Measurements from ENCODE around the gene CYP27B1.

The CYP27B1 gene

DNA sequence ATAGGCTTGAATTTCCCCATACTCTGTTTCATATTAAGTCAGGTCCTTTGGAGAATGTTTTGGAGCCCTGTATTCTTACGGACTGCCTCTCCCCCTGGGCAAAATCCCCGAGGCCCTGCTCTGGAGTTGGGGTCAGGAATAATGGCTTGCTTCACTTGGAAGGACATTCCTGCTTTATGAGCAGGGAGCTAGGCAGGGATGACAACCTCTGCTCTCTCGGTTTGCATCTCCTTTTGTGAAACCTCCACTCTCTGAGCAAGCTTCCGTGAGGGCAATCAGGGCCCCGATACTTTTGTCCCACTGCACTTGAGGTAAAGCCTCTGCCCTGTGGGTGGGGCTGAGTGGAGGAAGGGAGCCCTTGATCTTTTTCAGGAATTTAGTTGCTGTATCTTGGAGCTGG is 53.7 kb downstream of the CYP27B1 start:
- DNase-seq (ENCODE audit: low read depth) = no peak
- TF ChIP-seq, protein P1, sequence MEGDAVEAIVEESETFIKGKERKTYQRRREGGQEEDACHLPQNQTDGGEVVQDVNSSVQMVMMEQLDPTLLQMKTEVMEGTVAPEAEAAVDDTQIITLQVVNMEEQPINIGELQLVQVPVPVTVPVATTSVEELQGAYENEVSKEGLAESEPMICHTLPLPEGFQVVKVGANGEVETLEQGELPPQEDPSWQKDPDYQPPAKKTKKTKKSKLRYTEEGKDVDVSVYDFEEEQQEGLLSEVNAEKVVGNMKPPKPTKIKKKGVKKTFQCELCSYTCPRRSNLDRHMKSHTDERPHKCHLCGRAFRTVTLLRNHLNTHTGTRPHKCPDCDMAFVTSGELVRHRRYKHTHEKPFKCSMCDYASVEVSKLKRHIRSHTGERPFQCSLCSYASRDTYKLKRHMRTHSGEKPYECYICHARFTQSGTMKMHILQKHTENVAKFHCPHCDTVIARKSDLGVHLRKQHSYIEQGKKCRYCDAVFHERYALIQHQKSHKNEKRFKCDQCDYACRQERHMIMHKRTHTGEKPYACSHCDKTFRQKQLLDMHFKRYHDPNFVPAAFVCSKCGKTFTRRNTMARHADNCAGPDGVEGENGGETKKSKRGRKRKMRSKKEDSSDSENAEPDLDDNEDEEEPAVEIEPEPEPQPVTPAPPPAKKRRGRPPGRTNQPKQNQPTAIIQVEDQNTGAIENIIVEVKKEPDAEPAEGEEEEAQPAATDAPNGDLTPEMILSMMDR (IDR thresholded peaks at IDR 0.05; ENCODE audit: insufficient read depth, low read depth, low read length, missing control alignments) = no peak

DNA sequence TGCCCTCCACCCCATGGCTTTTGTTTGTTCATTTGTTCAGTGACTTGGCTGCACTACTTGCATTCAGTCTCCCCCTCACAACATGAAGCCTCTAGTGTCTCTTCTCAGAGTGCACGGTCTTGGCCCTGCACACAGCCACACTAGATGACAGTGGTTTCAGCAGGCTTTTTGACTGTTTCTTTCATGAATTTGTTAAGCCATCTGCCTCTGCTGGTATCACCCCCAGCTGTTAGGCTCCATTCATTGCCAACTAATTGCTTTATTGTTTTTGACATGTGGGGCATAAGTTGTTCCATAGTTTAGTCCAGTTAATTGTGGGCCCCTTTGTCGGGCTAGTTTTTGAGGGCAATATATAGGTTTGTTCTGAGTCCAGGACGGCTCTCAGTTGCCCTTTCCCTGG is 54.2 kb downstream of the CYP27B1 start:
- DNase-seq (ENCODE audit: low read depth) = no peak
- TF ChIP-seq, protein P1 (IDR thresholded peaks at IDR 0.05; ENCODE audit: insufficient read depth, low read depth, low read length, missing control alignments) = no peak
- H3K4me3 ChIP-seq (ENCODE audit: low read depth, low read length) = no peak overlapping the region

More for the DNA sequence above, 53.7 kb downstream of the CYP27B1 start:
- no peak overlapping the region for H3K4me3 ChIP-seq (ENCODE audit: low read depth, low read length)

Measured in GM12865 (cell line).